DND-41 (cell line): ENCODE data around the gene LRRN4.

Experiments used
- ATAC-seq: fragments of 200-7000 bp; cut with Tn5 transposase; 3 replicates; pipeline ENCODE4 v1.9.1; 2021; ENCODE audit warnings: low read depth; ENCODE audit not compliant: insufficient read depth
- DNase-seq: peaks from one replicate; pipeline ENCODE4 v3.0.0-alpha.2; 2020
- H2AFZ ChIP-seq: 2 replicates; pipeline ENCODE4 v1.6.0; 2012; ENCODE audit warnings: low read depth, low read length
- H3K27ac ChIP-seq: 2 replicates; pipeline ENCODE4 v1.5.1; 2012; ENCODE audit warnings: low read length, inconsistent platforms
- H3K27me3 ChIP-seq: fragments of 200-600 bp; sonication (generic); 2 replicates; pipeline ENCODE4 v1.6.0; 2012; ENCODE audit warnings: low read length, mild to moderate bottlenecking, inconsistent platforms; ENCODE audit not compliant: insufficient read depth, poor library complexity
- H3K36me3 ChIP-seq: 2 replicates; pipeline ENCODE4 v1.5.1; 2012; ENCODE audit warnings: low read length, inconsistent platforms; ENCODE audit not compliant: insufficient read depth
- H3K4me1 ChIP-seq: 2 replicates; pipeline ENCODE4 v1.5.1; 2012; ENCODE audit warnings: mild to moderate bottlenecking, low read length; ENCODE audit not compliant: insufficient read depth
- H3K4me2 ChIP-seq: 2 replicates; pipeline ENCODE4 v1.6.0; 2012; ENCODE audit warnings: mild to moderate bottlenecking, moderate library complexity, low read length, inconsistent platforms; ENCODE audit not compliant: insufficient read depth
- H3K4me3 ChIP-seq, 2 experiments: fragments of 200-600 bp in 1 of 2; shearing (Covaris generic) in 1 of 2; 2 replicates each; pipeline ENCODE4 v1.5.1; 2012 to 2016; ENCODE audit warnings: inconsistent platforms in 2 of 2, low read length in 2 of 2, mild to moderate bottlenecking in 2 of 2, low read depth in 1 of 2, moderate library complexity in 1 of 2
- H3K79me2 ChIP-seq: 2 replicates; pipeline ENCODE4 v1.6.0; 2012; ENCODE audit warnings: low read length, inconsistent platforms; ENCODE audit not compliant: insufficient read depth
- H3K9ac ChIP-seq: 2 replicates; pipeline ENCODE4 v1.6.0; 2012; ENCODE audit warnings: low read depth, mild to moderate bottlenecking, inconsistent platforms, low read length, moderate library complexity
- H3K9me3 ChIP-seq: 2 replicates; pipeline ENCODE4 v1.5.1; 2012; ENCODE audit warnings: low read length, moderate library complexity, mild to moderate bottlenecking, inconsistent platforms; ENCODE audit not compliant: insufficient read depth, severe bottlenecking
- H4K20me1 ChIP-seq: 2 replicates; pipeline ENCODE4 v1.6.0; 2012; ENCODE audit warnings: low read length; ENCODE audit not compliant: insufficient read depth
- EZH2 ChIP-seq: IDR thresholded peaks from 3 replicates; pipeline ENCODE4 v1.6.1; 2012; ENCODE audit warnings: borderline replicate concordance, low read depth, mild to moderate bottlenecking, moderate library complexity, low read length, inconsistent platforms; ENCODE audit not compliant: severe bottlenecking
- TF ChIP-seq, protein P1 (sequence below): IDR thresholded peaks from 2 replicates; pipeline ENCODE4 v1.5.1; 2012; ENCODE audit warnings: borderline replicate concordance, low read length, moderate library complexity, mild to moderate bottlenecking; ENCODE audit not compliant: poor library complexity, severe bottlenecking; ENCODE audit errors: extremely low read depth

The LRRN4 gene

DNA sequence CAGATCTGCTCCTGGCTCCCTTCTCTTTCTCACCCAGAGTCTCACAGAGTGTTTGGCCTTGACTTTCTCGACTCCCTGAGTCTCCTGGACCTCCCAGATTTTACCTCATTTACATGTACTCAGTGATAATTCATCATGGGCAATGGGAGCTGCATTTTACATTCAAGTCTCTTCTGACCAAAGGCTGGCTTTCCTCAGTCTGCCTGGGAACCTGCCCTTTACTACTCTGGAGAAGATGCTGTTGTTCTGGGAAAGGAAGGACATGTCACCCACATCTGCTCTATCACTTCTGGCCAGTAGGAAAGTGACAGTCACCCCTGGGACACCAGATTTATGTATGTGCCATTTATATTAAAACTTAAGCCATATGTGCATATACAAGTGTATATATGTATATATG lies 7.4 kb downstream of the LRRN4 start:
- H3K4me2 ChIP-seq, result no peak overlapping the region
- TF ChIP-seq EZH2, result no peak
- TF ChIP-seq, protein P1, sequence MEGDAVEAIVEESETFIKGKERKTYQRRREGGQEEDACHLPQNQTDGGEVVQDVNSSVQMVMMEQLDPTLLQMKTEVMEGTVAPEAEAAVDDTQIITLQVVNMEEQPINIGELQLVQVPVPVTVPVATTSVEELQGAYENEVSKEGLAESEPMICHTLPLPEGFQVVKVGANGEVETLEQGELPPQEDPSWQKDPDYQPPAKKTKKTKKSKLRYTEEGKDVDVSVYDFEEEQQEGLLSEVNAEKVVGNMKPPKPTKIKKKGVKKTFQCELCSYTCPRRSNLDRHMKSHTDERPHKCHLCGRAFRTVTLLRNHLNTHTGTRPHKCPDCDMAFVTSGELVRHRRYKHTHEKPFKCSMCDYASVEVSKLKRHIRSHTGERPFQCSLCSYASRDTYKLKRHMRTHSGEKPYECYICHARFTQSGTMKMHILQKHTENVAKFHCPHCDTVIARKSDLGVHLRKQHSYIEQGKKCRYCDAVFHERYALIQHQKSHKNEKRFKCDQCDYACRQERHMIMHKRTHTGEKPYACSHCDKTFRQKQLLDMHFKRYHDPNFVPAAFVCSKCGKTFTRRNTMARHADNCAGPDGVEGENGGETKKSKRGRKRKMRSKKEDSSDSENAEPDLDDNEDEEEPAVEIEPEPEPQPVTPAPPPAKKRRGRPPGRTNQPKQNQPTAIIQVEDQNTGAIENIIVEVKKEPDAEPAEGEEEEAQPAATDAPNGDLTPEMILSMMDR, result no peak
- no peak overlapping the region for H3K27ac ChIP-seq
- H3K9me3 ChIP-seq, result no peaks in the 10 kb centered on the region
- ATAC-seq, result no peak
- no peak for DNase-seq
- no peak overlapping the region for H2AFZ ChIP-seq
- H3K4me3 ChIP-seq, result no peak overlapping the region
- peaks cover 8% of the 10 kb centered on the region for H3K36me3 ChIP-seq
- H4K20me1 ChIP-seq, result peaks cover 3% of the 10 kb centered on the region; the same call in 1 of the 2 replicates
- no peak overlapping the region for H3K9ac ChIP-seq
- no peaks in the 10 kb centered on the region for H3K4me1 ChIP-seq
- H3K79me2 ChIP-seq, result no peaks in the 10 kb centered on the region
- H3K27me3 ChIP-seq, result no peaks in the 10 kb centered on the region

DNA sequence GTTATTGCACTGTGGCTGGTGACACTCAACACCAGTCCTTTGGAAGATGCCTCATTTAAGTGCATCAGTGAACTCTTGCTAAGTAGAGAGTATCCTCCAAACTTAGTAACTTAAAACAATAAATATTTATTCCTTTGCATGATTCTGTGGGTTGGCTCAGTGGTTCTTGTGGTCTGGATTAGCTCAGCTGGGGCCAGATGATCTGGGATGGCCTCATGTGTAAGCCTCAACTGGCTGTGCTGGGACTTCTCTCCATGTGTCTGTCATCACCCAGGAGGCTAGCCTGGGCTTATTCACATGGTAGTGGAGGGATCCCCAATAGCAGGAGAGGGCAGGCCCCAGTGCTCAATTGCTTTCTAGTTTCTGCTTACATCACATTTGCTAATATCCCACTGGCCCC lies 8.3 kb downstream of the LRRN4 start:
- Histone ChIP-seq H2AFZ (no peak overlapping the region), H3K9me3 (no peaks in the 10 kb centered on the region), H3K9ac (no peak overlapping the region), H3K27me3 (no peaks in the 10 kb centered on the region), H3K4me2 (no peak overlapping the region), H3K4me1 (no peaks in the 10 kb centered on the region), H3K27ac (no peak overlapping the region), H3K4me3 (no peak overlapping the region), H4K20me1 (0 out of 2 replicates have a peak, but pooled peaks cover 4% of the 10 kb centered on the region), H3K79me2 (no peaks in the 10 kb centered on the region), H3K36me3 (peaks cover 17% of the 10 kb centered on the region)
- DNase-seq (no peak), ATAC-seq (peak; percentile 27; the same call in 1 of the 3 replicates)
- TF ChIP-seq, protein P1, result no peak
- TF ChIP-seq EZH2, result no peak

DNA sequence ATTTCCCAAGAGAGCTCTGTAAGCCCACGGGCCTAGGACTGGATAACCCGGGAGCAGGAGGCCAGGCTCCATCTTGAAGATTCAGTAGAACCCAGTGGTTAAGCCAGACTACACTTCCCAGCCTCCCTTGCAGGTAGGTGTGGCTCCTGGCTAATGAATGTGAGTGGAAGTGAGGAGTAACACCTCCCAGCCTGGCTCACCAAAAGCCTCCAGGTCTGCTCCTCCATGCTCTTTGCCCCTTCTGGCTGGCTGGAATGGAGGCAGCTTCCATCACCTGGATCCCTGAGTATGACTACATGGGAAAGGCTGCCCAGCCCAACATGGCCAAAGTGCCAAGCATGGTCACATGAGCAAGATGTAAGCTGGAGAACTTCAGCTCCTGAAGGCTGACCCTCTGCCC lies 9.7 kb downstream of the LRRN4 start:
- no peaks in the 10 kb centered on the region for H3K27me3 ChIP-seq
- no peak overlapping the region for H2AFZ ChIP-seq
- no peak overlapping the region for H3K27ac ChIP-seq
- TF ChIP-seq, protein P1, result no peak
- TF ChIP-seq EZH2, result no peak
- no peaks in the 10 kb centered on the region for H3K9me3 ChIP-seq
- H3K4me3 ChIP-seq, result no peak overlapping the region
- no peaks in the 10 kb centered on the region for H3K4me1 ChIP-seq
- H3K4me2 ChIP-seq, result no peak overlapping the region
- no peak for DNase-seq
- 0 out of 2 replicates have a peak, but pooled peaks cover 4% of the 10 kb centered on the region for H4K20me1 ChIP-seq
- ATAC-seq, result peak; percentile 46; the same call in 2 of the 3 replicates
- H3K79me2 ChIP-seq, result no peaks in the 10 kb centered on the region
- H3K36me3 ChIP-seq, result peaks cover 30% of the 10 kb centered on the region
- H3K9ac ChIP-seq, result no peak overlapping the region
